ENCODE data around the gene LAYN. TPM values are rescaled to one million over a fixed set of nuclear protein-coding genes. Genes with fewer than 3 reads are reported as not detected.

The LAYN gene
- total RNA-seq, 1 experiment from 2014 or later, result 3.7 TPM

DNA sequence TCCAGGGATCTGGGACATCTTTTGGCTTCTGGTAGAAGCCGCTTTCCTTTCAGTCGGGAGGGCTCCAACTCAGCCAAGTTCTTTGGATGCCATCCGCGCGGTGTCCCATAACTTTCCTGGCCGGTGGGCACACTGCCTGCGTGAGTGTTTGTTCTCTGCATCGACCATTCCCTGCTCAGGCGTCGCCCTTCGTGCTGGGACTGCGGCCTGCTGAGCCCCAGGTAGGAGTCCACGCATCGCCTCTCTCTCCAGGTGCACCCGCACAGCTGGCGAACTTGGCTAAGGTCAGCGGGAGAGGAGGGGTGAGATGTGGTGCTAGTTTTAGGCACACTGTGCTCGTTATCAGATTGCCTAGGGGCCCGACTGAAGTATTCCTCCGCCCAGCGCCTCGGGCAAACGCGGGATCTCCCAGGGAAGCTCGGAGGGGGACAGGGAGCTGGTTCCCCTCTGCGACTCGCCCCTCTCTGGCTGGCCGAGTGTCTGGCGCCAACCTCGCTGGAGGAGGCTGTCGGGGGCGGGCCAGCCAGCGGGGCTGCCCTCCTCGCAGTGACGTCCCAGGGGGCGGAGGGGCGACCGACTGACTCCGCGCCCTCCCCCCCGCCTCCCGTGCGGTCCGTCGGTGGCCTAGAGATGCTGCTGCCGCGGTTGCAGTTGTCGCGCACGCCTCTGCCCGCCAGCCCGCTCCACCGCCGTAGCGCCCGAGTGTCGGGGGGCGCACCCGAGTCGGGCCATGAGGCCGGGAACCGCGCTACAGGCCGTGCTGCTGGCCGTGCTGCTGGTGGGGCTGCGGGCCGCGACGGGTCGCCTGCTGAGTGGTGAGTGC is at the start of gene LAYN (continued):
- TF ChIP-seq ELF4 (CRISPR knock-in tag; IDR thresholded peaks at IDR 0.05; ENCODE audit: low read depth), result no peak
- TF ChIP-seq HMGA2 (CRISPR knock-in tag; IDR thresholded peaks at IDR 0.05), result no peak
- TF ChIP-seq GABPB1 (CRISPR knock-in tag; IDR thresholded peaks at IDR 0.05), result no peak
- TF ChIP-seq NFYB (CRISPR knock-in tag; conservative IDR thresholded peaks at IDR 0.05; ENCODE audit: low read depth), result no peak
- TF ChIP-seq MLX (CRISPR knock-in tag; IDR thresholded peaks at IDR 0.05), result 0 out of 2 replicates have a peak, but pooled peaks have one; percentile 58
- no peak for TF ChIP-seq ZNF263 (CRISPR knock-in tag; IDR thresholded peaks at IDR 0.05; ENCODE audit: low read depth)
- no peak for TF ChIP-seq SMAD4 (CRISPR knock-in tag; IDR thresholded peaks at IDR 0.05)
- TF ChIP-seq NR3C1 (CRISPR knock-in tag; conservative IDR thresholded peaks at IDR 0.05; ENCODE audit: low read depth), result no peak
- 0 out of 2 replicates have a peak, but pooled peaks have one; percentile 47 for TF ChIP-seq TP53 (CRISPR knock-in tag; IDR thresholded peaks at IDR 0.05)
- TF ChIP-seq AFF4 (CRISPR knock-in tag; IDR thresholded peaks at IDR 0.05; ENCODE audit: borderline replicate concordance), result no peak
- no peak for TF ChIP-seq ZNF219 (CRISPR knock-in tag; IDR thresholded peaks at IDR 0.05; ENCODE audit: borderline replicate concordance)
- TF ChIP-seq, protein P1, sequence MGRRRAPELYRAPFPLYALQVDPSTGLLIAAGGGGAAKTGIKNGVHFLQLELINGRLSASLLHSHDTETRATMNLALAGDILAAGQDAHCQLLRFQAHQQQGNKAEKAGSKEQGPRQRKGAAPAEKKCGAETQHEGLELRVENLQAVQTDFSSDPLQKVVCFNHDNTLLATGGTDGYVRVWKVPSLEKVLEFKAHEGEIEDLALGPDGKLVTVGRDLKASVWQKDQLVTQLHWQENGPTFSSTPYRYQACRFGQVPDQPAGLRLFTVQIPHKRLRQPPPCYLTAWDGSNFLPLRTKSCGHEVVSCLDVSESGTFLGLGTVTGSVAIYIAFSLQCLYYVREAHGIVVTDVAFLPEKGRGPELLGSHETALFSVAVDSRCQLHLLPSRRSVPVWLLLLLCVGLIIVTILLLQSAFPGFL (CRISPR knock-in tag; IDR thresholded peaks at IDR 0.05; ENCODE audit: borderline replicate concordance), result peak; percentile 51; the same call in 1 of the 2 replicates
- TF ChIP-seq JUN (CRISPR knock-in tag; IDR thresholded peaks at IDR 0.05), result 0 out of 2 replicates have a peak, but pooled peaks have one; percentile 65
- no peak for TF ChIP-seq ESRRA (CRISPR knock-in tag; IDR thresholded peaks at IDR 0.05; ENCODE audit: borderline replicate concordance)
- TF ChIP-seq, protein P2, sequence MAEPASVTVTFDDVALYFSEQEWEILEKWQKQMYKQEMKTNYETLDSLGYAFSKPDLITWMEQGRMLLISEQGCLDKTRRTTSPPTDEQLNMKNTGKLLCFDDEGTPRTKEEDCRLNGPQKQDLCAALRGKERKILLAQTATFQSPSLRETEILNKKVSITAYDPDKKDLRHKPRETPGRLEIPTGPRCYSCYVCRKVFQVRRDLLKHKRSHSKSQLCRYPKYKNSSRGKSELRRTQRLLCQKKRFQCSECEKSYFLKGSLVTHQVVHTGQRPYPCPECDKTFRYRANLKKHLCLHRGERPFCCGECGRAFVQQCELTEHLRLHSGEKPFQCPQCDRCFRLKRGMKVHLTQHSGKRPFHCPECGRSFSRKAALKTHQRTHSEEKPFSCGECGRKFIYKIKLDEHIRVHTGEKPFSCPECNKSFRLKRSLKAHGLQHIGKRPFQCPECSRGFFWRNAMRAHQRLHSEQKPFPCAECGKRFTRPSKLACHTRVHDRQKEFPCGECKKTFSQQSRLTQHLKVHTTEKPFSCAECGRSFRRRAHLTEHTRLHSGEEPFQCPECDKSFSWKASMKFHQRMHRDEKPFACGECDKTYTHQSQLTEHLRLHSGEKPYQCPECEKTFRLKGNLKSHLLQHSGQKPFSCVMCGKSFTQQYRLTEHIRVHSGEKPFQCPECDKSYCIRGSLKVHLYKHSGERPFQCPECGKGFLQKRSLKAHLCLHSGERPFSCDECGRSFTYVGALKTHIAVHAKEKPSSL (CRISPR knock-in tag; conservative IDR thresholded peaks at IDR 0.05), result no peak
- no peak for TF ChIP-seq IRF2 (CRISPR knock-in tag; IDR thresholded peaks at IDR 0.05; ENCODE audit: borderline replicate concordance, low read depth)
- TF ChIP-seq NFE2L1 (CRISPR knock-in tag; IDR thresholded peaks at IDR 0.05), result peak; percentile 29; the same call in 1 of the 2 replicates
- 0 out of 2 replicates have a peak, but pooled peaks have one; percentile 19 for TF ChIP-seq RELA (CRISPR knock-in tag; IDR thresholded peaks at IDR 0.05; ENCODE audit: borderline replicate concordance)
- no peak for TF ChIP-seq ZNF532 (CRISPR knock-in tag; IDR thresholded peaks at IDR 0.05; ENCODE audit: borderline replicate concordance)
- TF ChIP-seq SP1 (CRISPR knock-in tag; conservative IDR thresholded peaks at IDR 0.05), result 0 out of 2 replicates have a peak, but pooled peaks have one; percentile 38
- no peak for TF ChIP-seq GRHL2 (CRISPR knock-in tag; IDR thresholded peaks at IDR 0.05; ENCODE audit: insufficient replicate concordance, severe bottlenecking)
- no peak for TF ChIP-seq ZSCAN18 (CRISPR knock-in tag; IDR thresholded peaks at IDR 0.05)
